ENCODE measurements around the gene TMEM44. TPM values are rescaled to one million over a fixed set of nuclear protein-coding genes. Genes with fewer than 3 reads are reported as not detected.

TMEM44 gene
- total RNA-seq, 1 experiment from 2014 or later = 13.7 TPM

- Mint-ChIP-seq H3K4me3 (no peak overlapping the region), H3K4me1 (no peaks in the 10 kb centered on the region), H3K9me3 (no peaks in the 10 kb centered on the region), H3K27me3 (ENCODE audit: low read depth) (no peaks in the 10 kb centered on the region), H3K27ac (no peak overlapping the region), H3K36me3 (peaks cover 2% of the 10 kb centered on the region; the same call in 1 of the 2 replicates)
- ATAC-seq (no peak; the same call in 1 of the 2 replicates), DNase-seq (ENCODE audit: low spot score) (no peak)
- ChIA-PET CTCF (interaction anchor here (2.3 kb wide), 1 partner anchor 12 kb away, joined by 7 read pairs; no protein-coding TSS in a partner anchor), POLR2A (no interaction called here)
- TF ChIP-seq ATF3 (CRISPR knock-in tag; conservative IDR thresholded peaks at IDR 0.05) (no peak), CBFB (CRISPR knock-in tag; IDR thresholded peaks at IDR 0.05; ENCODE audit: low read depth) (no peak), ZNF396 (CRISPR knock-in tag; IDR thresholded peaks at IDR 0.05; ENCODE audit: borderline replicate concordance) (no peak), ZNF121 (CRISPR knock-in tag; IDR thresholded peaks at IDR 0.05) (no peak), USF2 (CRISPR knock-in tag; IDR thresholded peaks at IDR 0.05) (no peak), SOX15 (CRISPR knock-in tag; IDR thresholded peaks at IDR 0.05) (no peak)
Observed at GRCh38 chr3:194617143-194617671, 16.0 kb downstream of the TMEM44 start.

- ChIA-PET POLR2A (no interaction called here), CTCF (interaction anchor here (2.3 kb wide), 1 partner anchor 10 kb away, joined by 7 read pairs; no protein-coding TSS in a partner anchor)
- ATAC-seq (no peak), DNase-seq (ENCODE audit: low spot score) (no peak)
- Mint-ChIP-seq H3K27ac (no peak overlapping the region), H3K4me3 (no peak overlapping the region), H3K27me3 (ENCODE audit: low read depth) (no peaks in the 10 kb centered on the region; the same call in 1 of the 2 replicates), H3K36me3 (peaks cover 8% of the 10 kb centered on the region), H3K4me1 (peaks cover 5% of the 10 kb centered on the region; the same call in 1 of the 2 replicates), H3K9me3 (0 out of 2 replicates have a peak, but pooled peaks cover 6% of the 10 kb centered on the region)
- TF ChIP-seq IRF1 (CRISPR knock-in tag; IDR thresholded peaks at IDR 0.05) (no peak), ZNF512 (CRISPR knock-in tag; IDR thresholded peaks at IDR 0.05; ENCODE audit: borderline replicate concordance) (no peak), PREB (CRISPR knock-in tag; IDR thresholded peaks at IDR 0.05; ENCODE audit: borderline replicate concordance) (no peak), AFF4 (CRISPR knock-in tag; IDR thresholded peaks at IDR 0.05; ENCODE audit: borderline replicate concordance) (no peak), ATF6 (CRISPR knock-in tag; IDR thresholded peaks at IDR 0.05) (no peak), FOXK1 (CRISPR knock-in tag; IDR thresholded peaks at IDR 0.05) (no peak), NR2C2 (CRISPR knock-in tag; IDR thresholded peaks at IDR 0.05) (no peak), NR3C1 (CRISPR knock-in tag; conservative IDR thresholded peaks at IDR 0.05; ENCODE audit: low read depth) (no peak), ZNF281 (CRISPR knock-in tag; IDR thresholded peaks at IDR 0.05) (no peak), ATF1 (CRISPR knock-in tag; IDR thresholded peaks at IDR 0.05) (no peak), ATF2 (CRISPR knock-in tag; IDR thresholded peaks at IDR 0.05; ENCODE audit: borderline replicate concordance, low read depth) (no peak)
Observed at GRCh38 chr3:194615226-194615625, 18.0 kb downstream of the TMEM44 start.

Data from WTC11 (cell line).